Nephron progenitor cell (in vitro differentiated cells): ENCODE results near the gene DAD1.
"Not testable (repeated sequence)": the region's sequence is repeated elsewhere in the genome, so short reads cannot be mapped to it uniquely, and the experiment has no call there.

ENCODE experiments used
- DNase-seq: peaks from one replicate; pipeline ENCODE4 v3.0.0; 2021
- H3K27ac Mint-ChIP-seq: 2 replicates; pipeline ENCODE4 v1.8.0; 2021; ENCODE audit warnings: mild to moderate bottlenecking, moderate library complexity, mixed read lengths
- H3K27me3 Mint-ChIP-seq: 2 replicates; pipeline ENCODE4 v1.8.0; 2021; ENCODE audit warnings: mild to moderate bottlenecking, low read depth, mixed read lengths; ENCODE audit not compliant: poor library complexity
- H3K36me3 Mint-ChIP-seq: 2 replicates; pipeline ENCODE4 v1.8.0; 2021; ENCODE audit warnings: low read depth, mixed read lengths
- H3K4me1 Mint-ChIP-seq: 2 replicates; pipeline ENCODE4 v1.8.0; 2021; ENCODE audit warnings: mixed read lengths
- H3K4me3 Mint-ChIP-seq: 2 replicates; pipeline ENCODE4 v1.8.0; 2021; ENCODE audit warnings: mild to moderate bottlenecking, moderate library complexity, mixed read lengths
- H3K9me3 Mint-ChIP-seq: 2 replicates; pipeline ENCODE4 v1.8.0; 2021; ENCODE audit warnings: mild to moderate bottlenecking, moderate library complexity, mixed read lengths
- CTCF ChIP-seq: fragments of 200-600 bp; sonication (generic); IDR thresholded peaks from 2 replicates; pipeline ENCODE4 v1.5.0; 2021; ENCODE audit warnings: antibody characterized with exemption

The DAD1 gene

DNA sequence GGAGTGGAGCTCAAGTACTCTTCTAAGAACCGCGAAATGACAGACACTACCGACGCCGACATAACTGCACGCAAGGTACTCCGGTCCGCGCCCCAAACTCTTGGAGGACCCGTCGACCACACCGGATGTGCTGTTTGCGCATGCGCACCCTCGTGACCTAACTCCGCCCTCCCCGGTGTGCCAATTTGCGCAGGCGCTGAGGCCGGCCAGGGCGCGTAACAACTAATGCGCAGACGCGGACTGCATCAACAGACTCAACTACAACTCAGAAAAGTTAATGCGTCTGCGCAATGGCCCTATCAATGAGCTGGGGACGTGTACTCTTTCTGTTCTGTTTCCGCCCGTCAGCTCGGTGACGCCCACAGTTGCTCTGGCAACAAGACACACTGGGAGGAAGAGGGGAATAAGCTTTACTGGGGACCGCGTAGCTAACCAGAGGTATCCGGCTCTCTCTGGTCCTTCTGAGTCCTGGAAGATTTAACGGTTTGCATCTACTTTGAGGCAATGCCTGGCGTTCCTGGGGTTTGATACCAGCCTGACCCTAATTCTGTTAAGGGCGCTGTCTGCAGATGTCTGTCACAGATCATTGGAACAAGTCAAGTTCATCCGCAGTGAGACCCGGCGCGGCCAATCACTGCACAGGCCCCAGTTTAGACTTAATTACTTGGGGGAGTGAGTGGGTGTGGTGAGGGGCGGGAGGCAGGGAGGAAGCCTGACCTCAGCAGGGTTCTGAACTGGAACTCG lies at the start of gene DAD1:
Gene DAD1 (minus strand): TSS at position 129 of the 744 bp plus-strand sequence. CDS start 67 bp downstream, at position 62.
- no peaks in the 10 kb centered on the region for H3K27me3 Mint-ChIP-seq
- H3K4me1 Mint-ChIP-seq: peaks cover 54% of the 10 kb centered on the region
- no peak for TF ChIP-seq CTCF
- H3K36me3 Mint-ChIP-seq: peaks cover 18% of the 10 kb centered on the region
- peak within 1 kb of the TSS; percentile 96 for H3K4me3 Mint-ChIP-seq
- DNase-seq: peak; percentile 99
- H3K9me3 Mint-ChIP-seq: no peaks in the 10 kb centered on the region
- peak within 1 kb of the TSS; percentile 100 for H3K27ac Mint-ChIP-seq

DNA sequence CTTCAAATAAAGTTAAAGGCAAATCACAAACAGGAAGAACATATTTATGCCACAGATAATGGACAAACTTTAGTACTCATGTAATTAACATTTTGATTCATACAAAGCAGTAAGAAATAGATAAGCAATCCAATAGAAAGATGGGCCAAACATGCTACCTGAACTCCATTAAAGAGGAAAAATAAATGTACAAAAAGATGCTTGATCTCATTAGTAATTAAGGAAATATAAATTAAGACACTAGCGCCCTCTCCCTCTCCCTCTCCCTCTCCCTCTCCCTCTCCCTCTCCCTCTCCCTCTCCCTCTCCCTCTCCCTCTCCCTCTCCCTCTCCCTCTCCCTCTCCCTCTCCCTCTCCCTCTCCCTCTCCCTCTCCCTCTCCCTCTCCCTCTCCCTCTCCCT lies 47.0 kb upstream of the DAD1 start:
- DNase-seq, H3K27me3 Mint-ChIP-seq, H3K4me1 Mint-ChIP-seq, H3K4me3 Mint-ChIP-seq, H3K27ac Mint-ChIP-seq: not testable (repeated sequence)
- Mint-ChIP-seq H3K9me3 (peaks cover 42% of the 10 kb centered on the region), H3K36me3 (peaks cover 11% of the 10 kb centered on the region)

GRCh38 chr14:22634233-22634900 lies 45.3 kb upstream of the DAD1 start:
- Mint-ChIP-seq H3K4me1 (no peaks in the 10 kb centered on the region), H3K27ac (no peak overlapping the region), H3K27me3 (peaks cover 6% of the 10 kb centered on the region), H3K36me3 (peaks cover 11% of the 10 kb centered on the region), H3K4me3 (no peak overlapping the region), H3K9me3 (peaks cover 51% of the 10 kb centered on the region)
- no peak for TF ChIP-seq CTCF
- DNase-seq: no peak

GRCh38 chr14:22630486-22630885 lies 41.5 kb upstream of the DAD1 start:
- peaks cover 6% of the 10 kb centered on the region for H3K27me3 Mint-ChIP-seq
- H3K4me3 Mint-ChIP-seq: no peak overlapping the region
- H3K27ac Mint-ChIP-seq: no peak overlapping the region
- no peak for TF ChIP-seq CTCF
- peaks cover 1% of the 10 kb centered on the region for H3K36me3 Mint-ChIP-seq
- peaks cover 36% of the 10 kb centered on the region for H3K9me3 Mint-ChIP-seq
- no peak for DNase-seq
- H3K4me1 Mint-ChIP-seq: no peaks in the 10 kb centered on the region

GRCh38 chr14:22630066-22630465 lies 41.0 kb upstream of the DAD1 start:
- H3K4me3 Mint-ChIP-seq: no peak overlapping the region
- no peak overlapping the region for H3K27ac Mint-ChIP-seq
- H3K27me3 Mint-ChIP-seq: peaks cover 6% of the 10 kb centered on the region
- DNase-seq: no peak
- no peaks in the 10 kb centered on the region for H3K36me3 Mint-ChIP-seq
- peaks cover 33% of the 10 kb centered on the region for H3K9me3 Mint-ChIP-seq
- H3K4me1 Mint-ChIP-seq: no peaks in the 10 kb centered on the region
- TF ChIP-seq CTCF: no peak

- no peak for TF ChIP-seq CTCF
- no peak overlapping the region for H3K27ac Mint-ChIP-seq
- no peaks in the 10 kb centered on the region for H3K36me3 Mint-ChIP-seq
- no peak overlapping the region for H3K4me3 Mint-ChIP-seq
- peaks cover 6% of the 10 kb centered on the region for H3K27me3 Mint-ChIP-seq
- no peak for DNase-seq
- no peaks in the 10 kb centered on the region for H3K4me1 Mint-ChIP-seq
- peaks cover 31% of the 10 kb centered on the region for H3K9me3 Mint-ChIP-seq
Observed at GRCh38 chr14:22629361-22629760, 40.3 kb upstream of the DAD1 start.
